Fibroblast of villous mesenchyme (primary cell): ENCODE results near the gene TYK2. TPM values are rescaled to one million over a fixed set of nuclear protein-coding genes. Genes with fewer than 3 reads are reported as not detected.

ENCODE experiments used
- DNase-seq: peaks from one replicate; pipeline ENCODE4 v3.0.0-alpha.2; 2010; ENCODE audit warnings: low read depth
- H3K4me3 ChIP-seq: 2 replicates; pipeline ENCODE4 v1.5.1; 2011; ENCODE audit warnings: low read depth, mild to moderate bottlenecking, low read length
- CTCF ChIP-seq: IDR thresholded peaks from 2 replicates; pipeline ENCODE4 v1.5.1; 2012; ENCODE audit warnings: low read depth, mild to moderate bottlenecking, low read length; ENCODE audit not compliant: insufficient read depth
- total RNA-seq: library from RNA; depleted of rRNA; stranded (reverse); fragments of >200 nt; gene quantifications from 2 replicates; pipeline ENCODE4 v1.2.3, GENCODE V29; 2012

The TYK2 gene
- total RNA-seq: 83.8 and 96.6 TPM in 2 replicates

- no peak for TF ChIP-seq CTCF
- peak within 1 kb of the TSS; percentile 88 for H3K4me3 ChIP-seq
- DNase-seq: peak; percentile 99
These were observed at the start of gene TYK2 for GRCh38 chr19:10380313-10381102. TSS of gene TYK2 (minus strand) at chr19:10380572. CDS start at chr19:10378406, 2,166 bp downstream.

- no peak for DNase-seq
- H3K4me3 ChIP-seq: no peak overlapping the region
- TF ChIP-seq CTCF: no peak
These were observed 48.6 kb upstream of the TYK2 start for GRCh38 chr19:10428996-10429381.

- no peak for TF ChIP-seq CTCF
These were observed 46.8 kb upstream of the TYK2 start for GRCh38 chr19:10427169-10427568.

GRCh38 chr19:10424011-10424637, 43.8 kb upstream of the TYK2 start:
- peak overlapping the region; percentile 51 for H3K4me3 ChIP-seq
- DNase-seq: peak; percentile 73
- TF ChIP-seq CTCF: peak; percentile 77

More at GRCh38 chr19:10427169-10427568, 46.8 kb upstream of the TYK2 start:
- no peak overlapping the region for H3K4me3 ChIP-seq
- no peak for DNase-seq

- TF ChIP-seq CTCF: no peak
- H3K4me3 ChIP-seq: no peak overlapping the region
- no peak for DNase-seq
These were observed 42.5 kb upstream of the TYK2 start for GRCh38 chr19:10422846-10423245.

GRCh38 chr19:10422046-10422461, 41.7 kb upstream of the TYK2 start:
- no peak overlapping the region for H3K4me3 ChIP-seq
- DNase-seq: no peak
- TF ChIP-seq CTCF: no peak
